ENCODE measurements around the gene PTPRD. TPM values are rescaled to one million over a fixed set of nuclear protein-coding genes. Genes with fewer than 3 reads are reported as not detected.

PTPRD gene
- total and polyA plus RNA-seq, 2 experiments from 2014 or later, result 11.5 to 58.0 TPM

DNA sequence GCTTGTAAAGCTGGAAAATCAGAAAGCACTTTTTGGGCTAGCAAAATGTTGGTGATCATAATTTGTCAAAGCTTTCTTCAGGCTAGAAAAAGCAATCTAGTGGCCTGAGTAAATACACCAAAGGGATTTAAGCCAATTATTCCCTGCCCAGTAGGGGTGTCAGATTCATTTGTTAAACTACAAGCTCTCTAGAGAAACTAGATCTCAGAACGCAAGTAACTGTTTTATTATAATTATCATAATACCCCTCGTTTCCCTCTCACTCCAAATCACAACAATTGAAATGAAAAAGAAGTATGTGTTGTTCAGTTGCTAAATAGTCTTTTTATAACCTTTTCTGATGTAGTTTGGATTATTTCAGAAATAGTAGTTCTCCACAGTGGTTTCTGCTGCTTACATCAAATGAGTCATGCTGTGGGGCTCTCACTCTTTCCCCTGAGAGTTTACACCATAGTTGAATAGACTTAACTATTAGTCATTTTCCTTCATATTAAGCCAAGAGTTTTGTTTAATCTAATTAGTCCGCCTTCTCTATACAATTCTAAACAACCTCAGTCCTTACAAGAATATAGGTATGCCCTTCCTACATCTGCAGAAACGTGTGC is 1894.6 kb downstream of the PTPRD start:
- Mint-ChIP-seq H3K27me3 (ENCODE audit: insufficient read depth, low read depth, poor library complexity) (peaks cover 7% of the 10 kb centered on the region), H3K9me3 (no peaks in the 10 kb centered on the region), H3K27ac (no peak overlapping the region; the same call in 1 of the 2 replicates), H3K36me3 (ENCODE audit: low read depth) (peaks cover under 1% of the 10 kb centered on the region; the same call in 1 of the 3 replicates), H3K4me3 (no peak overlapping the region), H3K4me1 (peaks cover 33% of the 10 kb centered on the region)
- no peak for TF ChIP-seq CTCF (conservative IDR thresholded peaks at IDR 0.05; ENCODE audit: low read depth in 2 of 2)
- TF ChIP-seq JUNB (IDR thresholded peaks at IDR 0.05; ENCODE audit: unreplicated experiment), result no peak
- no peak for TF ChIP-seq STAT1 (IDR thresholded peaks at IDR 0.05; ENCODE audit: unreplicated experiment)
- TF ChIP-seq, protein P1, sequence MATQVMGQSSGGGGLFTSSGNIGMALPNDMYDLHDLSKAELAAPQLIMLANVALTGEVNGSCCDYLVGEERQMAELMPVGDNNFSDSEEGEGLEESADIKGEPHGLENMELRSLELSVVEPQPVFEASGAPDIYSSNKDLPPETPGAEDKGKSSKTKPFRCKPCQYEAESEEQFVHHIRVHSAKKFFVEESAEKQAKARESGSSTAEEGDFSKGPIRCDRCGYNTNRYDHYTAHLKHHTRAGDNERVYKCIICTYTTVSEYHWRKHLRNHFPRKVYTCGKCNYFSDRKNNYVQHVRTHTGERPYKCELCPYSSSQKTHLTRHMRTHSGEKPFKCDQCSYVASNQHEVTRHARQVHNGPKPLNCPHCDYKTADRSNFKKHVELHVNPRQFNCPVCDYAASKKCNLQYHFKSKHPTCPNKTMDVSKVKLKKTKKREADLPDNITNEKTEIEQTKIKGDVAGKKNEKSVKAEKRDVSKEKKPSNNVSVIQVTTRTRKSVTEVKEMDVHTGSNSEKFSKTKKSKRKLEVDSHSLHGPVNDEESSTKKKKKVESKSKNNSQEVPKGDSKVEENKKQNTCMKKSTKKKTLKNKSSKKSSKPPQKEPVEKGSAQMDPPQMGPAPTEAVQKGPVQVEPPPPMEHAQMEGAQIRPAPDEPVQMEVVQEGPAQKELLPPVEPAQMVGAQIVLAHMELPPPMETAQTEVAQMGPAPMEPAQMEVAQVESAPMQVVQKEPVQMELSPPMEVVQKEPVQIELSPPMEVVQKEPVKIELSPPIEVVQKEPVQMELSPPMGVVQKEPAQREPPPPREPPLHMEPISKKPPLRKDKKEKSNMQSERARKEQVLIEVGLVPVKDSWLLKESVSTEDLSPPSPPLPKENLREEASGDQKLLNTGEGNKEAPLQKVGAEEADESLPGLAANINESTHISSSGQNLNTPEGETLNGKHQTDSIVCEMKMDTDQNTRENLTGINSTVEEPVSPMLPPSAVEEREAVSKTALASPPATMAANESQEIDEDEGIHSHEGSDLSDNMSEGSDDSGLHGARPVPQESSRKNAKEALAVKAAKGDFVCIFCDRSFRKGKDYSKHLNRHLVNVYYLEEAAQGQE (IDR thresholded peaks at IDR 0.05; ENCODE audit: unreplicated experiment), result no peak
- no peak for TF ChIP-seq POLR2AphosphoS5 (IDR thresholded peaks at IDR 0.05; ENCODE audit: low read depth)
- TF ChIP-seq, protein P2, sequence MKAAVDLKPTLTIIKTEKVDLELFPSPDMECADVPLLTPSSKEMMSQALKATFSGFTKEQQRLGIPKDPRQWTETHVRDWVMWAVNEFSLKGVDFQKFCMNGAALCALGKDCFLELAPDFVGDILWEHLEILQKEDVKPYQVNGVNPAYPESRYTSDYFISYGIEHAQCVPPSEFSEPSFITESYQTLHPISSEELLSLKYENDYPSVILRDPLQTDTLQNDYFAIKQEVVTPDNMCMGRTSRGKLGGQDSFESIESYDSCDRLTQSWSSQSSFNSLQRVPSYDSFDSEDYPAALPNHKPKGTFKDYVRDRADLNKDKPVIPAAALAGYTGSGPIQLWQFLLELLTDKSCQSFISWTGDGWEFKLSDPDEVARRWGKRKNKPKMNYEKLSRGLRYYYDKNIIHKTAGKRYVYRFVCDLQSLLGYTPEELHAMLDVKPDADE (IDR thresholded peaks at IDR 0.05), result no peak
- no peak for TF ChIP-seq ZNF331 (CRISPR knock-in tag; IDR thresholded peaks at IDR 0.05; ENCODE audit: low read depth)
- TF ChIP-seq ZNF114 (CRISPR knock-in tag; IDR thresholded peaks at IDR 0.05), result no peak
- no peak for TF ChIP-seq EZH2phosphoT487 (IDR thresholded peaks at IDR 0.05; ENCODE audit: unreplicated experiment)
- TF ChIP-seq CREB1 (CRISPR knock-in tag; IDR thresholded peaks at IDR 0.05; ENCODE audit: low read depth), result no peak
- TF ChIP-seq NANOG (IDR thresholded peaks at IDR 0.05; ENCODE audit: borderline replicate concordance), result no peak
- TF ChIP-seq, protein P3, sequence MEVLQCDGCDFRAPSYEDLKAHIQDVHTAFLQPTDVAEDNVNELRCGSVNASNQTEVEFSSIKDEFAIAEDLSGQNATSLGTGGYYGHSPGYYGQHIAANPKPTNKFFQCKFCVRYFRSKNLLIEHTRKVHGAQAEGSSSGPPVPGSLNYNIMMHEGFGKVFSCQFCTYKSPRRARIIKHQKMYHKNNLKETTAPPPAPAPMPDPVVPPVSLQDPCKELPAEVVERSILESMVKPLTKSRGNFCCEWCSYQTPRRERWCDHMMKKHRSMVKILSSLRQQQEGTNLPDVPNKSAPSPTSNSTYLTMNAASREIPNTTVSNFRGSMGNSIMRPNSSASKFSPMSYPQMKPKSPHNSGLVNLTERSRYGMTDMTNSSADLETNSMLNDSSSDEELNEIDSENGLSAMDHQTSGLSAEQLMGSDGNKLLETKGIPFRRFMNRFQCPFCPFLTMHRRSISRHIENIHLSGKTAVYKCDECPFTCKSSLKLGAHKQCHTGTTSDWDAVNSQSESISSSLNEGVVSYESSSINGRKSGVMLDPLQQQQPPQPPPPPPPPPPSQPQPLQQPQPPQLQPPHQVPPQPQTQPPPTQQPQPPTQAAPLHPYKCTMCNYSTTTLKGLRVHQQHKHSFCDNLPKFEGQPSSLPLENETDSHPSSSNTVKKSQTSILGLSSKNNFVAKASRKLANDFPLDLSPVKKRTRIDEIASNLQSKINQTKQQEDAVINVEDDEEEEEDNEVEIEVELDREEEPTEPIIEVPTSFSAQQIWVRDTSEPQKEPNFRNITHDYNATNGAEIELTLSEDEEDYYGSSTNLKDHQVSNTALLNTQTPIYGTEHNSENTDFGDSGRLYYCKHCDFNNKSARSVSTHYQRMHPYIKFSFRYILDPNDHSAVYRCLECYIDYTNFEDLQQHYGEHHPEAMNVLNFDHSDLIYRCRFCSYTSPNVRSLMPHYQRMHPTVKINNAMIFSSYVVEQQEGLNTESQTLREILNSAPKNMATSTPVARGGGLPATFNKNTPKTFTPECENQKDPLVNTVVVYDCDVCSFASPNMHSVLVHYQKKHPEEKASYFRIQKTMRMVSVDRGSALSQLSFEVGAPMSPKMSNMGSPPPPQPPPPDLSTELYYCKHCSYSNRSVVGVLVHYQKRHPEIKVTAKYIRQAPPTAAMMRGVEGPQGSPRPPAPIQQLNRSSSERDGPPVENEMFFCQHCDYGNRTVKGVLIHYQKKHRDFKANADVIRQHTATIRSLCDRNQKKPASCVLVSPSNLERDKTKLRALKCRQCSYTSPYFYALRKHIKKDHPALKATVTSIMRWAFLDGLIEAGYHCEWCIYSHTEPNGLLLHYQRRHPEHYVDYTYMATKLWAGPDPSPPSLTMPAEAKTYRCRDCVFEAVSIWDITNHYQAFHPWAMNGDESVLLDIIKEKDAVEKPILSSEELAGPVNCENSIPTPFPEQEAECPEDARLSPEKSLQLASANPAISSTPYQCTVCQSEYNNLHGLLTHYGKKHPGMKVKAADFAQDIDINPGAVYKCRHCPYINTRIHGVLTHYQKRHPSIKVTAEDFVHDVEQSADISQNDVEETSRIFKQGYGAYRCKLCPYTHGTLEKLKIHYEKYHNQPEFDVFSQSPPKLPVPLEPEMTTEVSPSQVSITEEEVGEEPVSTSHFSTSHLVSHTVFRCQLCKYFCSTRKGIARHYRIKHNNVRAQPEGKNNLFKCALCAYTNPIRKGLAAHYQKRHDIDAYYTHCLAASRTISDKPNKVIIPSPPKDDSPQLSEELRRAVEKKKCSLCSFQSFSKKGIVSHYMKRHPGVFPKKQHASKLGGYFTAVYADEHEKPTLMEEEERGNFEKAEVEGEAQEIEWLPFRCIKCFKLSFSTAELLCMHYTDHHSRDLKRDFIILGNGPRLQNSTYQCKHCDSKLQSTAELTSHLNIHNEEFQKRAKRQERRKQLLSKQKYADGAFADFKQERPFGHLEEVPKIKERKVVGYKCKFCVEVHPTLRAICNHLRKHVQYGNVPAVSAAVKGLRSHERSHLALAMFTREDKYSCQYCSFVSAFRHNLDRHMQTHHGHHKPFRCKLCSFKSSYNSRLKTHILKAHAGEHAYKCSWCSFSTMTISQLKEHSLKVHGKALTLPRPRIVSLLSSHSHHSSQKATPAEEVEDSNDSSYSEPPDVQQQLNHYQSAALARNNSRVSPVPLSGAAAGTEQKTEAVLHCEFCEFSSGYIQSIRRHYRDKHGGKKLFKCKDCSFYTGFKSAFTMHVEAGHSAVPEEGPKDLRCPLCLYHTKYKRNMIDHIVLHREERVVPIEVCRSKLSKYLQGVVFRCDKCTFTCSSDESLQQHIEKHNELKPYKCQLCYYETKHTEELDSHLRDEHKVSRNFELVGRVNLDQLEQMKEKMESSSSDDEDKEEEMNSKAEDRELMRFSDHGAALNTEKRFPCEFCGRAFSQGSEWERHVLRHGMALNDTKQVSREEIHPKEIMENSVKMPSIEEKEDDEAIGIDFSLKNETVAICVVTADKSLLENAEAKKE (CRISPR knock-in tag; IDR thresholded peaks at IDR 0.05), result no peak
- no peak for TF ChIP-seq EZH2 (IDR thresholded peaks at IDR 0.05; ENCODE audit: low read depth, unreplicated experiment)
- H3K4me3 ChIP-seq, result no peak overlapping the region
- H3K36me3 ChIP-seq (ENCODE audit: insufficient read depth), result no peaks in the 10 kb centered on the region
- DNase-seq (ENCODE audit: low spot score), result no peak
- no peaks in the 10 kb centered on the region for H3F3A ChIP-seq (replicated peaks; ENCODE audit: low read depth)
- no peaks in the 10 kb centered on the region for H3K27me3 ChIP-seq (ENCODE audit: insufficient read depth)
- peaks cover 35% of the 10 kb centered on the region for H3K4me1 ChIP-seq (ENCODE audit: insufficient read depth)
- H4K20me1 ChIP-seq (replicated peaks; ENCODE audit: insufficient read depth), result 0 out of 2 replicates have a peak, but pooled peaks cover 7% of the 10 kb centered on the region
- H2AFZ ChIP-seq, result no peak overlapping the region
- peak; percentile 49; the same call in 2 of the 3 replicates for ATAC-seq
- H3K4me2 ChIP-seq, result peak overlapping the region; percentile 3; the same call in 1 of the 2 replicates
- H3K9me2 ChIP-seq (ENCODE audit: insufficient read depth), result no peaks in the 10 kb centered on the region
- H3K27ac ChIP-seq (ENCODE audit: low read depth), result no peak overlapping the region
- peaks cover 6% of the 10 kb centered on the region; the same call in 1 of the 2 replicates for H3K79me2 ChIP-seq (replicated peaks; ENCODE audit: insufficient read depth)
